GM18909 (cell line): ENCODE measurements around the gene CARMIL3.
"Not testable (repeated sequence)": the region's sequence is repeated elsewhere in the genome, so short reads cannot be mapped to it uniquely, and the experiment has no call there.

Experiments
- ATAC-seq: cut with Tn5 transposase; IDR thresholded peaks from one replicate; pipeline ENCODE4 v1.9.1; 2021; ENCODE audit warnings: mild to moderate bottlenecking; ENCODE audit not compliant: unreplicated experiment, poor library complexity

Gene CARMIL3, protein sequence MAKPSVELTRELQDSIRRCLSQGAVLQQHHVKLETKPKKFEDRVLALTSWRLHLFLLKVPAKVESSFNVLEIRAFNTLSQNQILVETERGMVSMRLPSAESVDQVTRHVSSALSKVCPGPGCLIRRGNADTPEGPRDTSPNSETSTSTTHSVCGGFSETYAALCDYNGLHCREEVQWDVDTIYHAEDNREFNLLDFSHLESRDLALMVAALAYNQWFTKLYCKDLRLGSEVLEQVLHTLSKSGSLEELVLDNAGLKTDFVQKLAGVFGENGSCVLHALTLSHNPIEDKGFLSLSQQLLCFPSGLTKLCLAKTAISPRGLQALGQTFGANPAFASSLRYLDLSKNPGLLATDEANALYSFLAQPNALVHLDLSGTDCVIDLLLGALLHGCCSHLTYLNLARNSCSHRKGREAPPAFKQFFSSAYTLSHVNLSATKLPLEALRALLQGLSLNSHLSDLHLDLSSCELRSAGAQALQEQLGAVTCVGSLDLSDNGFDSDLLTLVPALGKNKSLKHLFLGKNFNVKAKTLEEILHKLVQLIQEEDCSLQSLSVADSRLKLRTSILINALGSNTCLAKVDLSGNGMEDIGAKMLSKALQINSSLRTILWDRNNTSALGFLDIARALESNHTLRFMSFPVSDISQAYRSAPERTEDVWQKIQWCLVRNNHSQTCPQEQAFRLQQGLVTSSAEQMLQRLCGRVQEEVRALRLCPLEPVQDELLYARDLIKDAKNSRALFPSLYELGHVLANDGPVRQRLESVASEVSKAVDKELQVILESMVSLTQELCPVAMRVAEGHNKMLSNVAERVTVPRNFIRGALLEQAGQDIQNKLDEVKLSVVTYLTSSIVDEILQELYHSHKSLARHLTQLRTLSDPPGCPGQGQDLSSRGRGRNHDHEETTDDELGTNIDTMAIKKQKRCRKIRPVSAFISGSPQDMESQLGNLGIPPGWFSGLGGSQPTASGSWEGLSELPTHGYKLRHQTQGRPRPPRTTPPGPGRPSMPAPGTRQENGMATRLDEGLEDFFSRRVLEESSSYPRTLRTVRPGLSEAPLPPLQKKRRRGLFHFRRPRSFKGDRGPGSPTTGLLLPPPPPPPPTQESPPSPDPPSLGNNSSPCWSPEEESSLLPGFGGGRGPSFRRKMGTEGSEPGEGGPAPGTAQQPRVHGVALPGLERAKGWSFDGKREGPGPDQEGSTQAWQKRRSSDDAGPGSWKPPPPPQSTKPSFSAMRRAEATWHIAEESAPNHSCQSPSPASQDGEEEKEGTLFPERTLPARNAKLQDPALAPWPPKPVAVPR (N-terminal part only)

DNA sequence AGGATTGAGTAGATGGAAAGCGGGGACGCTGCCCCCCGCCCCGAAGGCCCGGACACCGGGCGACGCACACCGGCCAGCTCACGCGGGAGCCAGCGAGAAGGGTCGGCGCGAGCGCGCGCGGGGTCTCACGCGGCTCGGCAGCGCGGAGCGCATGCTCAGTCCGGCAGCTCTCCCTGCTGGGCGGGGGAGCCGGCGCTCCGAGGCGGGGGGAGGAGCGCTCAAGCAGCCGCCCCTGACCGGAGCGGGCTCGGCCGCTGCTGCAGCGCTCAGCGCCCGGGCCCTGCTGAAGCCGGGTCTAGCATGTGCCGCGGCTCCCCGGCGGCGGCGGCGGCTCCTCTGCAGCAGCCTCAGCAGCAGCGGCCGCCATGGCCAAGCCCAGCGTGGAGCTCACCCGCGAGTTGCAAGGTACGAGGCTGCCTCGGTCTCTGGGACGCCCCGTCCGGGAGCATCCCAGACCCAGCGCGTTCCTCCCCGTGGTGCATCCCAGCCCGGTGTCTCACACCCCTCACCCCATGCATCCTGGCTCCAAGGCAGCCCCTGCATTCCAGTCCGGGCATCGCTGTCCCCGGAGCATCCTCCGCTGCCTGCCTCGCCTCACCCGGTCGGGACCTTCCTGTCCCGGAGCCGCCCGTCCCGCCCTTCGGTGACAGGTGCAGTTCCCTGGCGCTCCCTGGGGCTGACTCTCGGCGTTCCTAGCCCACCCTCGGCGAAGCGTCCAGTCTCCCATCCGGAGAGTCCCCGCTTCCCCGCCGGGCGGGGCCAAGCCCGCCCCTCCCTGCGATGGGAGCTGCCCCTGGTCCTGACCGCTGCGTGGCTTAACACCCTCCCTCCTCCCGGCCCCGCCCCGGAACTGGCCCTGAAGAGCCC lies at the start of gene CARMIL3:
CARMIL3 (plus strand) TSS at position 221 of the 867 bp plus-strand sequence; CDS start at position 366, 145 bp downstream.
- peak; percentile 77 for ATAC-seq

DNA sequence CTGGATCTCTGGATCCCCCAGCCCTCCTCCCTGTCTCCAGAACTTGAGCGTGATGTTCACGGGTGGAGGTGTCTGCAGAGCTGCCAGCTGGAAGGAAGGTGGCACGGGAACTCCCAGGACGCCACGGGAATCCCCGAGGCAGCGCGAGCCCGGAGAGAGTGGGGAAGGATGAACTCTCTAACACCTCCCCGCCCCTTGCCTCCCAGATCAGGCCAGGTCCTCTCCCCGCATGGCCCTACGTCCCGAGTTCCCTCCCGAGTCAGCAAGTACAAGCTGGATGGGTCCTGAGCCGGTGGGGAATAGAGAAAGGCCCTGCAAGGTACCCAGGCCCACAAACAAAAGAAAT lies 45.4 kb upstream of the CARMIL3 start:
- peak; percentile 33 for ATAC-seq

DNA sequence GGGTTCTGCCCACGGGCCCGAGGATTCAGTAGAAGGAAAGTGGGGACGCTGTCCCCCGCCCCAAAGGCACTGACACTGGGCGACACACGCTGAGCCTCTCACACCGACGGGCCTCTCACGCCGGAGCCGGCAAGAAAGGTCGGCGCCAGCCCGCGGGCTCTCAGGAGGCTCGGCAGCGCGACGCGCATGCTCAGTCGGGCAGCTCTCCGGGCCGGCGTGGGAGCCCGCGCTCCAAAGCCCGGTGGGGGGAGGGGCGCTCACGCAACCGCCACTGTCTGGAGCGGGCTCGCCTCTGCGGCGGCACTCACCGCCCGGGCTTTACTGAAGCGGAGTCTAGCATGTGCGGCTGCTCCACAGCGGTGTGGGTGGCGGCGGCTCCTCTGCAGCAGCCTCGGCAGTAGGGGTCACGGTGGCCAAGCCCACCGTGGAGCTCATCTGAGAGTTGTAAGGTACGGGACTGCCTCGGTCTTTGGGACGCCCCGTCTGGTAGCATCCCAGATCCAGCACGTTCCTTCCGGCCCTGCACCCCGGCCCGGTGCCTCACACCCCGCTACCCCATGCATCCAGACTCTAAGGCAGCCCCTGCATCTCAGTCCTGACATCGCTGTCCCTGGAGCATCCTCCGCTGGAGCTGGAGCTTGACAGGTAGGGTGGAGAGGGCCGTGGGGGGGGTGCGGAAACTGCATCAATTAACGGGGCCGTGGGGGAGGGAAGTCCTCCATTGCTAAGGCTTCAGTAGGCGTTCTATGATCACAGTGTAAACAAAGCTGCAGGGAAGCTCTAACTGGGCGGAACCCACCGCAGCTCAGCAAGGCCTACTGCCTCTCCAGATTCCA lies 44.8 kb upstream of the CARMIL3 start:
- peak; percentile 88 for ATAC-seq

DNA sequence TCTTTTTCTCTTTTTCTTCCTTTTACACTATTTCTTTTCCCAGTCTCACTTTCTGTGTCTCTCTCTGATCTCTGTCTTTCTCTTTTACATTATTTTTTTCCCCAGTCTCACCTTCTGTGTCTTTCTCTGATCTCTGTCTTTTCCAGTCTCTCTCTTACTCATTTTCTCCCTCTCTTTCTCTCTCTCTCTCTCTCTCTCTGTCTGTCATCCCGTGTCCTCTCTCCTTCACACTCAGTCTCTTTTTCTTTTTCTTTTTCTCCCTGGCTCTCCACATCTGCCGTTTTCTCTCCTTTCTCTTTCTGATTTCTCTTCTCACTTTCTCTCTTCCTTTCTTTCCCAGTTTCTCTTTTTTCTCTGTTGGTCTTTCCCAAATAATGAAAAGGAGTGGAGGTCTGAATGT lies 40.8 kb upstream of the CARMIL3 start:
- no peak for ATAC-seq

DNA sequence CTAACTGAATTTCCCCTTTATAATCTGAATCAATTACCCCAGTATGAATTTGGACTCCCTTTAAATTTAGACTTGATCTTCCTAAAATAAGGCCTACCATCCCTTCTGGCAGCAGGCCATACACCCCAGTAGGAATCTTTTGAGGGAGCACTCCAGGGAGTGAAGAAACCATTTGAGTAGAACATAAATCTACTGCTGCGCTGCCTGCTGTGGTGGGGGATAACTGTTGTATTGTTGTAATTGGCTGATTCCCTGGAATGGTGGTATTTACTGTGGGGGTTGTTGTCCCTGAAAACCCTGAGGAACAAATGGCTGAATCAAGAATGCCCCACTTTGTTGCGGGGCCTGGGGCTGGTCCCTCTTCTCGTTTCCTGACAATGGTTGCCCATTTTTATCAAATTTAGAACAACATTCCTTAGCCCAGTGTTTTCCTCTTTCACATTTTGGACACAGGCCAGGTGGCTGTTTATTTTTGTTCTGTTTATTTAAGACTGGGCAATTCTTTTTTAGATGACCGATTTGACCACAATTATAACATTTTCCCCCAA lies 39.0 kb upstream of the CARMIL3 start:
- not testable (repeated sequence) for ATAC-seq

DNA sequence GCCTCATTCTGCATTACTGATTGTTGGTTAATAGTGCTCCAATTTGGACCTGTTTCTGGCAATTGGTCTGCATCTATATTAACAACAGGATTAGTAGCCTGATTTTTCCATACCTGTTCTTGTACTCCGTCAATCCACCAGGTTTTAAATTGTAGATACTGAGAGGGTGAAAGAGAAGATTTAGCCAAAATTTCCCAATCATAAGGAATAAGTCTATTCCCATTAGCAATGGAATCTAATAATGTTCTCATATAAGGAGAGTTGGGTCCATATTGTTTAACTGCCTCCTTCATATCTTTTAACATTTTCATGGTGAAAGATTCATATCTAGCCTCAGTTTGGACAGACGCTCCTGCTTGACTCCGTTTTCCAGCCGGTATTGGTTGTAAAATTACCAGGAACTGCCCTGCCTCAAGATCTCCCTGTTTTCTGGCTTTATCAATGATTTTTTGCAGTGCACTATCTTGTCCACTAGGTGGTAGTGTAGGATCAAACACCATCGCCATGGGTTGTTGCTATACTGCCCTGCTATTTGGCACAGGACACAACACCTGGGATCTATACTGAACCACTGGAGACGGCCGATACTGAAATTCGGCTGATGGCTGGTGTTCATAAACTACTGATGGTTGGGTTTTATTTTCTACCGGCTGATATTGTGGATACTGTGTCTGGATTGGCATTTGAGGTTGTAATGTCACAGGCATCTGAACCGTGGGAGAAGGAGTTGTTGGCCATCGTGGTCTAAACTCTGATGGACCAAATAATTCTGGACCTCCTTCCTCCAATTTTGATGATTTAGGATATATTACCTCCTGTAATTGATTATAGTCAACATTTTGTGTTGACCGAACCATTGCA lies 37.9 kb upstream of the CARMIL3 start:
- ATAC-seq: peak; percentile 69

DNA sequence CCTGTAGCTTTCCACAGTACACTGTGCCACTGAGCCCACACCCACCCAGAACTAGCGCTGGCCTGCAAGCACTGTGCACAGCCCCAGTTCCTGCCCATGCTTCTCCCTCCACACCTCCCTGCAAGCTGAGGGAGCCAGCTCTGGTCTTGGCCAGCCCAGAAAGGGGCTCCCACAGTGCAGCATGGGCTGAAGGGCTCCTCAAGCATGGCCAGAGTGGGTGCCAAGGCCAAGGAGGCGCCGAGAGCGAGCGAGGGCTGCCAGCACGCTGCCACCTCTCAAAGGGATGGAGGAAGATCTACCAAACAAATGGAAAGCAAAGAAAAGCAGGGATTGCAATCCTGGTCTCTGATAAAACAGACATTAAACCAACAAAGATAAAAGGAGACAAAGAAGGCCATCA lies 36.1 kb upstream of the CARMIL3 start:
- ATAC-seq: not testable (repeated sequence)

DNA sequence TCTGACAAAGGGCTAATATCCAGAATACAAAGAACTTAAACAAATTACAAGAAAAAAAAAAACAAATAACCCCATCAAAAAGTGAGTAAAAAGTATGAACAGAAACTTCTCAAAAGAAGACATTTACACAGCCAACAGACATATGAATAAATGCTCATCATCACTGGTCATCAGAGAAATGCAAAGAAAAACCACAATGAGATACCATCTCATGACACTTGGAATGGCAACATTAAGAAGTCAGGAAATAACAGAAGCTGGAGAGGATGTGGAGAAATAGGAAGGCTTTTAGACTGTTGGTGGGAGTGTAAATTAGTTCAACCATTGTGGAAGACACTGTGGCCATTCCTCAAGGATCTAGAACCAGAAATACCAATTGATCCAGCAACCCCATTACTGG lies 32.8 kb upstream of the CARMIL3 start:
- ATAC-seq: not testable (repeated sequence)

DNA sequence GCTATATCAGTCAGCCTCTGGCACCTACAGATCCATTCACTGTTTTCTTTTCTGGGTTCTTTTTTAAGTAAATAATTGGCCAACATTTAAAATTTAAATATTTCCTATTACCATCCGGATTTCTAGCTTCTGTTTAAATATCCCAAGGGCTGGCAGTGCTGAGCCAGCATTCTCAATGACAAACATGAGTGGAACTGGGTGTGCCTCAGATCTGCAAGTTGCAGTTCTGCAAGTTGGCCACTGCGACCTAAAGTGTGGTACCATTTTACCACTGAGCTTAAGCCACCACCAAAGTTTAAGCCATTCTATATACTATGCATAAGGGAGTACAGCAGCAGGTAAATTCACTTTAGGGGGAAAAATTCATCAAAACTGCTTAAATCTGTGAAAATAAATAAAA lies 31.9 kb upstream of the CARMIL3 start:
- not testable (repeated sequence) for ATAC-seq

DNA sequence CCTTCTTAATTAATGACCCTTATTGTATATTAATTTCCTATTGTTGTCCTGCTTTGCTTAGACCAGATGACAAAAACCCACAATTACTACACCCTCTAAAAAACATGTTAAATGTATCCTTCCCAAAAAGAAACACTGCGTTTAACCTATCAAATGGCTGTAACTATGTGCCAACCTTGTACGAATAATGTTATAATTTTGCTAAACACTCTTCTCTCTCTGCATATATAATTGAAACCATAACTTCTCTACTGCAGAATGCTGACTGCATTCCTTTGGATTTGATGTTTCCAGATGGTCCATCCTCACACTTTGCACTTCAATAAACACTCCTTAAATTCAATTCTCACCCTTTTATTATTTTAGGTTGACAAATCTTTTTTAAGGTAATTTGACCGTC lies 31.3 kb upstream of the CARMIL3 start:
- ATAC-seq: not testable (repeated sequence)

DNA sequence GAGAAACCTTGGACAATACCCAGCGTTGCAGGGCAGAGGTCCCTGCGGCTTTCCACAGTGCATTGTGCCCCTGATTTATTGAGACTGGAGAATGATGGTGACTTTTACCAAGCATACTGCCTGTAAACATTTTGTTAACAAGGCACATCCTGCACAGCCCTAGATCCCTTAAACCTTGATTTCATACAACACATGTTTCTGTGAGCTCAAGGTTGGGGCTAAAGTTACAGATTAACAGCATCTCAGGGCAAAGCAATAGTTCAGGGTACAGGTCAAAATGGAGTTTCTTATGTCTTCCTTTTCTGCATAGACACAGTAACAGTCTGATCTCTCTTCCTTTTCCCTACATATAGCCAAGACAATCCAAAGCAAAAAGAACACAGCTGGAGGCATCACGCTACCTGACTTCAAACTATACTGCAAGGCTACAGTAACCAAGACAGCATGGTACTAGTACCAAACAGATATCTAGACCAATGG lies 26.8 kb upstream of the CARMIL3 start:
- not testable (repeated sequence) for ATAC-seq

DNA sequence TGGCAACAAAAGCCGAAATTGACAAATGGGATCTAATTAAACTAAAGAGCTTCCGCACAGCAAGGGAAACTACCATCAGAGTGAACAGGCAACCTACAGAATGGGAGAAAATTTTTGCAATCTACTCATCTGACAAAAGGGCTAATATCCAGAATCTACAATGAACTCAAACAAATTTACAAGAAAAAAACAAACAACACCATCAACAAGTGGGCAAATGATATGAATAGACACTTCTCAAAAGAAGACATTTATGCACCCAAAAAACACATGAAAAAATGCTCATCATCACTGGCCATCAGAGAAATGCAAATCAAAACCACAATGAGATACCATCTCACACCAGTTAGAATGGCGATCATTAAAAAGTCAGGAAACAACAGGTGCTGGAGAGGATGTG lies 22.1 kb upstream of the CARMIL3 start:
- not testable (repeated sequence) for ATAC-seq

DNA sequence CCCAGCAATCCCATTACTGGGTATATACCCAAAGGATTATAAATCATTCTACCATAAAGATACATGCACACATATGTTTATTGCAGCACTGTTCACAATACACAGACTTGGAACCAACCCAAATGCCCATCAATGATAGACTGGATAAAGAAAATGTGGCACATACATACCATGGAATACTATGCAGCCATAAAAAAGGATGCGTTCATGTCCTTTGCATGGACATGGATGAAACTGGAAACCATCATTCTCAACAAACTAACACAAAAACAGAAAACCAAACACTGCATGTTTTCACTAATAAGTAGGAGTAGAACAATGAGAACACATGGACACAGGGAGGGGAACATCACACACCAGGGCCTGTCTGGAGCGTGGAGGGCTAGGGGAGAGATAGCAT lies 20.5 kb upstream of the CARMIL3 start:
- ATAC-seq: not testable (repeated sequence)

DNA sequence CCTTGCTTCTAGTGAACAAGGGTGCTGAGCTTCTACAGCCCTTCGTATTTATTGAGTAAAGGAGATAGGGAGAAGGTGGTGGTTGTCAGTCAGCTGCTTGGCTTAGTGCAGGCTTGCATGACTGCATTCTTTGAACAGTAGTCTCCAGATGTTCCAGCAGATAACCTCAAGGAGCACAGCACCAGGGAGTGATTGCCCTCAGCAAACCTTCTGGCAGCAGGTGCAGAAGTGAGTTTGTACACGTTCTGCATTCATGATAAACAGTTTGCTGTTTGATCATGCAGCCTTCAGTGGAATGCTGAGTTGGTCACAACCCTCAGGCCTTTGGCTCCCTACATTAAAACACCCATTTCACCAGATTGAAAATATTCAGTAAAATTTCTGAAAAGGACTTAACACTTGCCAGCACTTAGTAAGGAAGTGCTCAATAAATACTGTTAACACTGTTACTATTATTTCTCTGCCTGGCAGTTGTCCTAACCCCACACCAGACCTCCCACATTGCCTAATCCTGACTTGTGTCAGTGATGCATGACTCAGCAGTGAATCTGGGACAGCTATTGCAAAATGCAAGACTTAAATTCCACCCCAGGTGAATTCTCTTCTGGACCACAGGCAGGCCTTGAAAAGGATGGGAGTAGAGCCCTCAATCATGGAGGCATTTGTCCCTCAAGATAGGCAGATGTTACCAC lies 18.9 kb upstream of the CARMIL3 start:
- ATAC-seq: no peak

DNA sequence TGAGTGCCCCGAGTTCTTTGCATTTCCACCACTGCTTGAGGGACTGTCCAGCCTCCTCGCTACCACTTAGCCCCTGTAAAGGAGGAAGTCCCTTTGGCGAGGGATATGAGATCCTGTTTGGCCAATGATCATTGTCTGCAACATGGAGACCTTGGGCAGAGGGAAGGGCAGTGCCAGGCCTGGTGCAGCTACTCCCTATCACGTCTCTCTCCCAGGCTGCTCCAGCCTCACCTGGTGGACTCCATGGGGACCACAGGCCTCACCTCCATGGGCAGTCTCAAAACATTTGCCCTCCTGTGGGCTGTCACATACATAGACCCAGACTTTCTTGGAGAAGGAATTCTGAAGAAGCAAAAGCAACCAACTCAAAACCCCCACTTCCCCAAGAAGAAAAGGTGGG lies 16.0 kb upstream of the CARMIL3 start:
- peak; percentile 9 for ATAC-seq

DNA sequence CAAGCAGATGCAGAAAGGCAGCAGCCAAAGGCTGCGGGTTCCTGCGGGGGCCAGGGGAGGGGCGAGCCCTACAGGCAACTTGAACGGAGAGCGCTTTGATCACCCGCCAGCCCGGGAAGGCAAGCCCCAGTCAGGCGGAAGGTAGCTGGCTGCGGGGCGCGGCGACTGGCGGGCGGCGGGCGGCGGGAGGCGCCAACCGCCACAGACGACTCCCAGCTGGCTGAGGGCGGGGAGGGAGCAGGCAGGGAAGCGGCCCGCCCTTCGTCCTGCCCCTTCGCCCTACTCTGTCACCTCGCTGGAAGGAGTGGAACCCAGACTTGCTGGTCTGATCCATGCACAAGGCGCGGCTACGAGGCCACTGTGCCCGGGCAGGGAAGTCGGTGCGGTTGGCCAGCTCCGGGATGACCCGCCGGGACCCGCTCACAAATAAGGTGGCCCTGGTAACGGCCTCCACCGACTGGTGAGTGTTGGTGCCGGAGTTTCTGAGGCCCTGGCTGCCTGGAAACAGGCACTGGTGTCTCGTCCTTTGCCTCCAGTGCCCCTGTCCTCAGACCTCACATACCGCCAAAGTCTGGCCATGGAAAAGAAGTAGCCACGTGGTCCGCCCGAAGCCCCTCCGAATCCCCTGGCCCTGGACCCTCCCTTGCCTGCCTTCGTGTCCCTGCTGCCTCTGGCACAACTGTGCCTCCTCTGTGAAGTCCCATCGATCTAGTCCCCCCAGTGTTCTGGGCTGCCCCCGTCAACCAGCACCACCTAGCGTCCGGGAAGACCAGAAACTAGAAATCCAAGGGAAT lies 15.4 kb upstream of the CARMIL3 start:
- ATAC-seq: peak; percentile 59
